ENCODE results near the gene PXYLP1.

Gene PXYLP1

DNA sequence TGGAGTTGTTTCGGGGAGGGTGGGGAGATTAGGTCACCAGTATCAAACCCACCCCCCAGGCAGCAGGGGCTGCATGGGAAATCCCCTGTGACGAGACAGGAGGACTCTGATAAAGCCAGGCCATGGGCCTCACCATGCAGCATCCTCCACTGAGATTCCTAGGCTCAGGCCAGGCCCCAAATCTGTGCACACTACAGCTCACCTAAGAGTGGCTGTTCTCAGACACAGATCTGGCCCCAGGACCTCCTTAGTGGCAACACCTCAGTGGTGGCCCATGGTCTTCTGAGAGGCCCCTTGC is 29.0 kb downstream of the PXYLP1 start:
- Histone ChIP-seq H2BK120ac (ENCODE audit: low read depth, low read length) (no peak overlapping the region), H4K8ac (ENCODE audit: low read depth, low read length) (peak overlapping the region; percentile 5), H3K9ac (ENCODE audit: low read depth, low read length, poor library complexity) (peak overlapping the region; percentile 7), H3K9me3 (replicated peaks in 1 of 2; ENCODE audit: control insufficient read depth in 2 of 2, insufficient read depth in 1 of 2, low read depth in 1 of 2, low read length in 2 of 2) (no peaks in the 10 kb centered on the region), H3K14ac (ENCODE audit: low read length) (no peak overlapping the region), H3K27ac (replicated peaks; ENCODE audit: low read length) (peak overlapping the region; percentile 62), H3K4me2 (ENCODE audit: insufficient read depth, low read length, poor library complexity, severe bottlenecking) (no peak overlapping the region), H3K4me1 (ENCODE audit: control insufficient read depth in 2 of 2, insufficient read depth in 1 of 2, low read depth in 1 of 2, low read length in 2 of 2) (peaks cover 13 to 15% of the 10 kb centered on the region in 2 donors), H4K91ac (ENCODE audit: low read depth, low read length, poor library complexity) (no peak overlapping the region), H2BK5ac (ENCODE audit: low read length) (no peak overlapping the region), H3K4me3 (ENCODE audit: low read length in 2 of 2) (no peak overlapping the region), H2BK12ac (ENCODE audit: low read length) (no peak overlapping the region), H2AK5ac (ENCODE audit: low read depth, low read length) (no peak overlapping the region), H3K79me1 (ENCODE audit: low read depth, low read length) (peaks cover 3% of the 10 kb centered on the region), H3K18ac (ENCODE audit: low read length) (peak overlapping the region; percentile 1), H2AFZ (ENCODE audit: low read length) (peak overlapping the region; percentile 31), H3K4ac (ENCODE audit: low read length) (no peak overlapping the region), H3K27me3 (ENCODE audit: control insufficient read depth in 3 of 3, insufficient read depth in 3 of 3, low read depth in 1 of 3, low read length in 3 of 3) (no peaks in the 10 kb centered on the region), H3K23ac (ENCODE audit: low read depth, low read length, poor library complexity) (no peak overlapping the region), H2BK15ac (ENCODE audit: low read length) (no peak overlapping the region), H3K36me3 (replicated peaks in 1 of 2; ENCODE audit: control insufficient read depth in 2 of 2, insufficient read depth in 2 of 2, low read length in 2 of 2) (peaks cover 3 to 56% of the 10 kb centered on the region in 2 donors)
- no peak for DNase-seq (ENCODE audit: low spot score)
- WGBS, 2 donors (ENCODE audit: extremely low coverage in 2 of 2, insufficient read length in 2 of 2, insufficient replicate concordance in 1 of 2), result no CpG with 5 or more reads among the region's 2 CpGs

DNA sequence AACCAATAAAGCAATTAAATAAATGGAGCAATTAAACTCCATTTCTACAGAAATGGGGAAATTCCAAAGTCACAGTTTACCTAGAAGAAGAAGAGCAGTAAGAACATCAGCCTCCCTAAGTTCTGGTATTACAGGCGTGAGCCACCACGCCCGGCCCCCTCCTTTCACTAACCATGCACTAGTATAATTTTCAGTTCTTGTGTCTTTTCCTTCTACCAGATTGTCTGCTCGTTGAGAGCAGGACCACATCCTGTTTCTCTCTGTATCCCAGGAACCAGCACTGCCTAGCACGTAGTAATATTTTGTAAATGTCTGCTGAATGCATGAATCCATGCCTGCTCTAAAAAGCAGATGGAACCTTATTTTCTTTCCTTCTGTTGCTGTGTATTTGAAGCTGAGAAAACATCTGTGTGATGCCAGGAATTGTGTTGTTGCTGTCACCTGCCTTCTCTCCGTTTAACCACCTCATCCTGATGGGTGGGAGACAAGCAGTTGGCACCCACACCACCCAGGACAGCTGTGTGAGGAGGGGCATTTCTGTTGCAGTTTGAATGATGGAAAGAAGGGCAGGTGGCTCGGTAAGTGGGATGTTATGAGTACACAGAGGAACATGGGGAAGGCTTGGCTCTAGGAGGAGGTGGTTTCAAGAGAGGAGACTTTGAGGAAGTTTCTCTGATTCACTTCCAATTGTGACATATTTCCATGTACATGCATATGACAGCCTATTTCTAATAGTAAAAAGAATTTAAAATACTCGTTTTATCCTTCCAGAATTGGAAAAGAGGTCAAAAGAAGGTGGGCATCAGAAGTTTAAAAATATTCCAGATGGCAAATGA is 30.1 kb downstream of the PXYLP1 start:
- Histone ChIP-seq H3K4me2 (ENCODE audit: insufficient read depth, low read length, poor library complexity, severe bottlenecking) (no peak overlapping the region), H2BK120ac (ENCODE audit: low read depth, low read length) (no peak overlapping the region), H2BK5ac (ENCODE audit: low read length) (no peak overlapping the region), H2AK5ac (ENCODE audit: low read depth, low read length) (no peak overlapping the region), H3K4ac (ENCODE audit: low read length) (no peak overlapping the region), H3K27ac (replicated peaks; ENCODE audit: low read length) (no peak overlapping the region), H4K8ac (ENCODE audit: low read depth, low read length) (no peak overlapping the region), H3K9me3 (replicated peaks in 1 of 2; ENCODE audit: control insufficient read depth in 2 of 2, insufficient read depth in 1 of 2, low read depth in 1 of 2, low read length in 2 of 2) (no peaks in the 10 kb centered on the region), H3K36me3 (replicated peaks in 1 of 2; ENCODE audit: control insufficient read depth in 2 of 2, insufficient read depth in 2 of 2, low read length in 2 of 2) (peaks cover 3 to 59% of the 10 kb centered on the region in 2 donors), H2AFZ (ENCODE audit: low read length) (no peak overlapping the region), H3K23ac (ENCODE audit: low read depth, low read length, poor library complexity) (no peak overlapping the region), H3K27me3 (ENCODE audit: control insufficient read depth in 3 of 3, insufficient read depth in 3 of 3, low read depth in 1 of 3, low read length in 3 of 3) (no peaks in the 10 kb centered on the region), H3K18ac (ENCODE audit: low read length) (no peak overlapping the region), H2BK12ac (ENCODE audit: low read length) (no peak overlapping the region), H3K79me1 (ENCODE audit: low read depth, low read length) (peaks cover 3% of the 10 kb centered on the region), H3K4me3 (ENCODE audit: low read length in 2 of 2) (no peak overlapping the region), H3K4me1 (ENCODE audit: control insufficient read depth in 2 of 2, insufficient read depth in 1 of 2, low read depth in 1 of 2, low read length in 2 of 2) (peaks cover 13 to 15% of the 10 kb centered on the region in 2 donors), H2BK15ac (ENCODE audit: low read length) (no peak overlapping the region), H3K9ac (ENCODE audit: low read depth, low read length, poor library complexity) (no peak overlapping the region), H3K14ac (ENCODE audit: low read length) (no peak overlapping the region), H4K91ac (ENCODE audit: low read depth, low read length, poor library complexity) (no peak overlapping the region)
- no peak for DNase-seq (ENCODE audit: low spot score)
- WGBS, 2 donors (ENCODE audit: extremely low coverage in 2 of 2, insufficient read length in 2 of 2, insufficient replicate concordance in 1 of 2), result no CpG with 5 or more reads among the region's 8 CpGs

DNA sequence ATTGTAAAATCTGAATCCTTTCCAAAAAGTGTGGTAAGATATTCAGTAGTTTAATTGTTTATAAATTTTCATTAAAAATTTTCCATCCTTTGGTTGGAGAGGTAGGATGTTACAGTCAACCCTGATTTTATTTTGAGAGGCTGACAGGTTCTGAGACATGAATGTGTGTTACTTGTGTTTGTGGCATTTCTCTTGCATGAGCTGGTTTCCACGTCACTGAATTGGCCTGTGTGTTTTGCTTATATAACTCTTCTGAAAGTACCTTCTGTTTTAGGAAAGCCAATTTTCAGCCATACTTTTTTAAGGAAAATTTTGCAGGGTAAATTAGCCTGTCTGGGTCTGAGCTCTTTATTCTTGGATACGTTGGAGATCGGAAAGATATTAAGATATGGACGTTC is 30.7 kb downstream of the PXYLP1 start:
- peaks cover 3 to 59% of the 10 kb centered on the region in 2 donors for H3K36me3 ChIP-seq (replicated peaks in 1 of 2; ENCODE audit: control insufficient read depth in 2 of 2, insufficient read depth in 2 of 2, low read length in 2 of 2)

DNA sequence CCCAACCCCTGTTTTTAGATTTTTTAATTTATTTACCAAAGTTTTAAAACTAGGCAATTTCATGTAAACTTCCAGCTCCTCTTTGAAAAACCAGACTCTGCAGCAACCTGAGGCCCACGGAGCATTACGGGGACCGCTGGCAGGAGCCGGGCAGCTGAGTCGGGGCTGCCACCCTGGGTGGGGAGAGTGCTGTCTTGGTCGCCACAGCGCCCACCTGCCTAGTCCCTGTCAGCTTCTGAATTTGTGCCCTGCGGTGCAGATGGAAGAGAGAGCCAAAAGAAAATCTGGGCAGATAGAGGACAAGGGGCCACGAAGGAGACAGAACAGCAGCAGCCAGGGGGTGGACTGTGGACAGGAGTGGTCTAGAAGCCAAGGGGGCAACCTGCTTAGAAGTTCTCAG is 34.6 kb downstream of the PXYLP1 start:
- no peaks in the 10 kb centered on the region for H3K79me1 ChIP-seq (ENCODE audit: low read depth, low read length)
- no peak overlapping the region for H3K18ac ChIP-seq (ENCODE audit: low read length)
- H3K9me3 ChIP-seq (replicated peaks in 1 of 2; ENCODE audit: control insufficient read depth in 2 of 2, insufficient read depth in 1 of 2, low read depth in 1 of 2, low read length in 2 of 2), result no peaks in the 10 kb centered on the region
- H2BK15ac ChIP-seq (ENCODE audit: low read length), result no peak overlapping the region
- H3K9ac ChIP-seq (ENCODE audit: low read depth, low read length, poor library complexity), result no peak overlapping the region
- H3K14ac ChIP-seq (ENCODE audit: low read length), result no peak overlapping the region
- peaks cover 3 to 9% of the 10 kb centered on the region in 2 donors for H3K4me1 ChIP-seq (ENCODE audit: control insufficient read depth in 2 of 2, insufficient read depth in 1 of 2, low read depth in 1 of 2, low read length in 2 of 2)
- no peak overlapping the region for H2AK5ac ChIP-seq (ENCODE audit: low read depth, low read length)
- H2AFZ ChIP-seq (ENCODE audit: low read length), result no peak overlapping the region
- no peak overlapping the region for H4K8ac ChIP-seq (ENCODE audit: low read depth, low read length)
- no peak overlapping the region for H3K4ac ChIP-seq (ENCODE audit: low read length)
- no peak overlapping the region for H4K91ac ChIP-seq (ENCODE audit: low read depth, low read length, poor library complexity)
- peaks cover 3 to 58% of the 10 kb centered on the region in 2 donors for H3K36me3 ChIP-seq (replicated peaks in 1 of 2; ENCODE audit: control insufficient read depth in 2 of 2, insufficient read depth in 2 of 2, low read length in 2 of 2)
- no peak overlapping the region for H2BK120ac ChIP-seq (ENCODE audit: low read depth, low read length)
- no peak overlapping the region for H2BK5ac ChIP-seq (ENCODE audit: low read length)
- no peak for DNase-seq (ENCODE audit: low spot score)
- no peak overlapping the region for H3K4me3 ChIP-seq (ENCODE audit: low read length in 2 of 2)
- WGBS, 2 donors (ENCODE audit: extremely low coverage in 2 of 2, insufficient read length in 2 of 2, insufficient replicate concordance in 1 of 2), result no CpG with 5 or more reads among the region's 9 CpGs
- H3K27ac ChIP-seq (replicated peaks; ENCODE audit: low read length), result no peak overlapping the region
- no peak overlapping the region for H3K4me2 ChIP-seq (ENCODE audit: insufficient read depth, low read length, poor library complexity, severe bottlenecking)
- no peak overlapping the region for H3K23ac ChIP-seq (ENCODE audit: low read depth, low read length, poor library complexity)
- H3K27me3 ChIP-seq (ENCODE audit: control insufficient read depth in 3 of 3, insufficient read depth in 3 of 3, low read depth in 1 of 3, low read length in 3 of 3), result no peaks in the 10 kb centered on the region
- no peak overlapping the region for H2BK12ac ChIP-seq (ENCODE audit: low read length)

More for the DNA sequence above, 30.7 kb downstream of the PXYLP1 start:
- Histone ChIP-seq H2AK5ac (ENCODE audit: low read depth, low read length) (no peak overlapping the region), H3K27ac (replicated peaks; ENCODE audit: low read length) (no peak overlapping the region), H2BK12ac (ENCODE audit: low read length) (no peak overlapping the region), H3K27me3 (ENCODE audit: control insufficient read depth in 3 of 3, insufficient read depth in 3 of 3, low read depth in 1 of 3, low read length in 3 of 3) (no peaks in the 10 kb centered on the region), H4K91ac (ENCODE audit: low read depth, low read length, poor library complexity) (no peak overlapping the region), H3K18ac (ENCODE audit: low read length) (no peak overlapping the region), H3K9me3 (replicated peaks in 1 of 2; ENCODE audit: control insufficient read depth in 2 of 2, insufficient read depth in 1 of 2, low read depth in 1 of 2, low read length in 2 of 2) (no peaks in the 10 kb centered on the region), H3K4me3 (ENCODE audit: low read length in 2 of 2) (no peak overlapping the region), H3K4me1 (ENCODE audit: control insufficient read depth in 2 of 2, insufficient read depth in 1 of 2, low read depth in 1 of 2, low read length in 2 of 2) (peaks cover 13 to 20% of the 10 kb centered on the region in 2 donors), H3K4ac (ENCODE audit: low read length) (no peak overlapping the region), H2BK120ac (ENCODE audit: low read depth, low read length) (no peak overlapping the region), H3K79me1 (ENCODE audit: low read depth, low read length) (peaks cover 3% of the 10 kb centered on the region), H3K23ac (ENCODE audit: low read depth, low read length, poor library complexity) (no peak overlapping the region), H2BK5ac (ENCODE audit: low read length) (no peak overlapping the region), H2BK15ac (ENCODE audit: low read length) (no peak overlapping the region), H3K4me2 (ENCODE audit: insufficient read depth, low read length, poor library complexity, severe bottlenecking) (no peak overlapping the region), H3K14ac (ENCODE audit: low read length) (no peak overlapping the region), H2AFZ (ENCODE audit: low read length) (no peak overlapping the region), H3K9ac (ENCODE audit: low read depth, low read length, poor library complexity) (no peak overlapping the region), H4K8ac (ENCODE audit: low read depth, low read length) (no peak overlapping the region)
- no peak for DNase-seq (ENCODE audit: low spot score)
- no CpG with 5 or more reads among the region's 4 CpGs for WGBS, 2 donors (ENCODE audit: extremely low coverage in 2 of 2, insufficient read length in 2 of 2, insufficient replicate concordance in 1 of 2)
